SK-N-MC (cell line): Measurements from ENCODE around the gene LARGE1.

ENCODE experiments used
- EZH2 ChIP-seq: fragments of 200-600 bp; sonication (generic); IDR thresholded peaks from one replicate; pipeline ENCODE4 v1.6.1; 2017; ENCODE audit warnings: antibody characterized with exemption
- FOXP2 ChIP-seq: optimal IDR thresholded peaks from 2 replicates; pipeline ENCODE3; 2011; ENCODE audit warnings: mild to moderate bottlenecking, moderate library complexity; ENCODE audit not compliant: insufficient read depth; ENCODE audit errors: extremely low read length, control extremely low read depth
- POLR2AphosphoS5 ChIP-seq: IDR thresholded peaks from 2 replicates; pipeline ENCODE4 v1.6.1; 2012; ENCODE audit warnings: mild to moderate bottlenecking, low read depth, low read length, borderline replicate concordance

- TF ChIP-seq POLR2AphosphoS5 = no peak
- no peak for TF ChIP-seq EZH2
- no peak for TF ChIP-seq FOXP2
Measured at GRCh38 chr22:33866511-33866910, 53.8 kb downstream of the LARGE1 start.
